ACHN (cell line): ENCODE results near the gene SUN2.
A peak's percentile ranks its signal among the peaks of the same experiment; 100 is the strongest.

ENCODE experiments used
- DNase-seq: peaks from one replicate; pipeline ENCODE4 v3.0.0-alpha.2; 2015
- in situ Hi-C: cut with HindIII; loops from 2 replicates; pipeline ENCODE4 v1.10.0; 2017; ENCODE audit warnings: low sequenced_read_pairs, low pct_ligation_motif_present, low pct_unique_long_range_greater_than_20kb

SUN2 gene

GRCh38 chr22:38757464-38757757 is 1.6 kb upstream of the SUN2 start:
- in situ Hi-C loops, result no loop called here
- DNase-seq, result no peak

- DNase-seq, result no peak
- in situ Hi-C loops, result no loop called here
Observed at GRCh38 chr22:38756711-38757463, 1.1 kb upstream of the SUN2 start.

GRCh38 chr22:38755155-38755910 is 465 bp downstream of the SUN2 start:
- in situ Hi-C loops, result no loop called here
- peak; percentile 81 for DNase-seq

- in situ Hi-C loops, result no loop called here
- no peak for DNase-seq
Observed at GRCh38 chr22:38754751-38755154, 1.0 kb downstream of the SUN2 start.

- DNase-seq, result no peak
- in situ Hi-C loops, result no loop called here
Observed at GRCh38 chr22:38753948-38754750, 1.6 kb downstream of the SUN2 start.

- no peak for DNase-seq
- in situ Hi-C loops, result no loop called here
Observed at GRCh38 chr22:38751422-38752346, 4.1 kb downstream of the SUN2 start.

- in situ Hi-C loops, result no loop called here
- no peak for DNase-seq
Observed at GRCh38 chr22:38751066-38751421, 4.8 kb downstream of the SUN2 start.

GRCh38 chr22:38750638-38751037 is 5.2 kb downstream of the SUN2 start:
- in situ Hi-C loops, result no loop called here
- no peak for DNase-seq

GRCh38 chr22:38750104-38750503 is 5.7 kb downstream of the SUN2 start:
- in situ Hi-C loops, result no loop called here
- no peak for DNase-seq

- no peak for DNase-seq
- in situ Hi-C loops, result no loop called here
Observed at GRCh38 chr22:38748487-38749136, 7.2 kb downstream of the SUN2 start.

- in situ Hi-C loops, result no loop called here
- no peak for DNase-seq
Observed at GRCh38 chr22:38745676-38746460, 9.9 kb downstream of the SUN2 start.

- in situ Hi-C loops, result no loop called here
- DNase-seq, result no peak
Observed at GRCh38 chr22:38744981-38745380, 10.8 kb downstream of the SUN2 start.

- DNase-seq, result no peak
- in situ Hi-C loops, result no loop called here
Observed at GRCh38 chr22:38742176-38742942, 13.4 kb downstream of the SUN2 start.

- in situ Hi-C loops, result no loop called here
- DNase-seq, result no peak
Observed at GRCh38 chr22:38741576-38741975, 14.2 kb downstream of the SUN2 start.

- DNase-seq, result no peak
- in situ Hi-C loops, result no loop called here
Observed at GRCh38 chr22:38741166-38741565, 14.6 kb downstream of the SUN2 start.

- in situ Hi-C loops, result no loop called here
- no peak for DNase-seq
Observed at GRCh38 chr22:38740754-38741153, 15.0 kb downstream of the SUN2 start.
